T-helper 2 cell treated with Interferon-gamma antibody and Interleukin-4, amounts not matched to agents 5 μg/mL and 100 μg/mL, for 36 hours (primary cell): ENCODE measurements around the gene ATG9A.
A peak's percentile ranks its signal among the peaks of the same experiment; 100 is the strongest.

Experiments used
- DNase-seq: peaks from one replicate; pipeline ENCODE4 v3.0.0; 2021; ENCODE audit warnings: low spot score
- H3K27ac Mint-ChIP-seq: one replicate; pipeline ENCODE4 v1.8.0; 2021; ENCODE audit warnings: mild to moderate bottlenecking, mixed read lengths
- H3K27me3 Mint-ChIP-seq: one replicate; pipeline ENCODE4 v1.8.0; 2021; ENCODE audit warnings: low read depth, mixed read lengths
- H3K36me3 Mint-ChIP-seq: one replicate; pipeline ENCODE4 v1.8.0; 2021; ENCODE audit warnings: low read depth, mixed read lengths
- H3K4me1 Mint-ChIP-seq: one replicate; pipeline ENCODE4 v1.8.0; 2021; ENCODE audit warnings: low read depth, mixed read lengths
- H3K4me3 Mint-ChIP-seq: one replicate; pipeline ENCODE4 v1.8.0; 2022; ENCODE audit warnings: mild to moderate bottlenecking, moderate library complexity, mixed read lengths
- H3K9me3 Mint-ChIP-seq: one replicate; pipeline ENCODE4 v1.8.0; 2021; ENCODE audit warnings: mixed read lengths

The ATG9A gene, protein sequence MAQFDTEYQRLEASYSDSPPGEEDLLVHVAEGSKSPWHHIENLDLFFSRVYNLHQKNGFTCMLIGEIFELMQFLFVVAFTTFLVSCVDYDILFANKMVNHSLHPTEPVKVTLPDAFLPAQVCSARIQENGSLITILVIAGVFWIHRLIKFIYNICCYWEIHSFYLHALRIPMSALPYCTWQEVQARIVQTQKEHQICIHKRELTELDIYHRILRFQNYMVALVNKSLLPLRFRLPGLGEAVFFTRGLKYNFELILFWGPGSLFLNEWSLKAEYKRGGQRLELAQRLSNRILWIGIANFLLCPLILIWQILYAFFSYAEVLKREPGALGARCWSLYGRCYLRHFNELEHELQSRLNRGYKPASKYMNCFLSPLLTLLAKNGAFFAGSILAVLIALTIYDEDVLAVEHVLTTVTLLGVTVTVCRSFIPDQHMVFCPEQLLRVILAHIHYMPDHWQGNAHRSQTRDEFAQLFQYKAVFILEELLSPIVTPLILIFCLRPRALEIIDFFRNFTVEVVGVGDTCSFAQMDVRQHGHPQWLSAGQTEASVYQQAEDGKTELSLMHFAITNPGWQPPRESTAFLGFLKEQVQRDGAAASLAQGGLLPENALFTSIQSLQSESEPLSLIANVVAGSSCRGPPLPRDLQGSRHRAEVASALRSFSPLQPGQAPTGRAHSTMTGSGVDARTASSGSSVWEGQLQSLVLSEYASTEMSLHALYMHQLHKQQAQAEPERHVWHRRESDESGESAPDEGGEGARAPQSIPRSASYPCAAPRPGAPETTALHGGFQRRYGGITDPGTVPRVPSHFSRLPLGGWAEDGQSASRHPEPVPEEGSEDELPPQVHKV

DNA sequence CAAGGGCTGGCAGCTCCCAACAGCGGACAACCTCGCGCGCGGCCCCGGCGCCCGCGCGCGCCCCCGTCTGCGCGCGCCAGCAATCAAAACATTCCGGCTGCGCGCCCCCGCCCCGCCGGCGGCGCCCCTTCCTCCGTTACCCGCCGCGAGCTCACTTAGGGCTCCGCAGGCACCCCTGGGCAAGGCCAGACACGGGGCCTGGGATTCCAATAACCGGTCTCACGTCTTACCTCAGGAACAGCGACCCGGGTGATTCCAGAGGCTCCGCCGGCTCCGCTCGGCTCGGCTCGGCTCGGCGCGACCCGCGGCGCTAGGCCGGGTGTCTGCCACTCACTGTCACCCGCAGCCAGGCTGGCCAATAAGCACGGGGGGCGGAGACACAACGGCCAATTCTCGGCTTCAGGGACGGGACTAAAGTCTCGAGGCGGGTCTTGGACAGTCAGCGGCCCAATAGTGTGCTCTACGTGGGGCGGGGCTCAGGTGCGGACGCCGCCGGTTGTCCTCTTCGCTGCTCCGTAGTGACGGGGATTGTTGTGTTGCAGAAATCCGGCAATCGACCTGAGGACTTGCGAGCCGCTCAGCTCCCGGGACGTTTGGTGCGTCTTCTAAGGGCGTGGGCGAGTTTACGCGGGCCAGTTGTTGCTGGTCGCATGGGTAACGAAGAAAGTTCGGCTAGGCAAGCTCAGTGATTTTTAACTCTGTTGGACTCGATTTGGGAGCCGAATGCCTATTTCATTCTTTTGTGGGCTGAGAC is at the start of gene ATG9A, which contains the start of gene ANKZF1:
ATG9A (minus strand) TSS at position 332 of the 754 bp plus-strand sequence. CDS start 1,612 bp downstream, outside the sequence.
ANKZF1 (plus strand) TSS at position 502 of the 754 bp plus-strand sequence. CDS start 452 bp downstream, outside the sequence.
- peak; percentile 99 for DNase-seq
- H3K4me3 Mint-ChIP-seq, result peak within 1 kb of the TSS; percentile 92
- H3K4me1 Mint-ChIP-seq, result peaks cover 37% of the 10 kb centered on the region
- H3K9me3 Mint-ChIP-seq, result no peaks in the 10 kb centered on the region
- peaks cover 57% of the 10 kb centered on the region for H3K36me3 Mint-ChIP-seq
- no peaks in the 10 kb centered on the region for H3K27me3 Mint-ChIP-seq
- H3K27ac Mint-ChIP-seq, result peak within 1 kb of the TSS; percentile 95

- H3K36me3 Mint-ChIP-seq, result peaks cover 10% of the 10 kb centered on the region
- H3K4me1 Mint-ChIP-seq, result peaks cover 29% of the 10 kb centered on the region
- peak overlapping the region; percentile 96 for H3K27ac Mint-ChIP-seq
- no peaks in the 10 kb centered on the region for H3K9me3 Mint-ChIP-seq
- H3K27me3 Mint-ChIP-seq, result no peaks in the 10 kb centered on the region
- peak overlapping the region; percentile 91 for H3K4me3 Mint-ChIP-seq
- no peak for DNase-seq
These were observed 49.3 kb upstream of the ATG9A start for GRCh38 chr2:219278655-219279150.

- H3K4me3 Mint-ChIP-seq, result peak overlapping the region; percentile 77
- no peaks in the 10 kb centered on the region for H3K27me3 Mint-ChIP-seq
- peaks cover 4% of the 10 kb centered on the region for H3K36me3 Mint-ChIP-seq
- H3K4me1 Mint-ChIP-seq, result peaks cover 29% of the 10 kb centered on the region
- peak; percentile 74 for DNase-seq
- no peaks in the 10 kb centered on the region for H3K9me3 Mint-ChIP-seq
- H3K27ac Mint-ChIP-seq, result peak overlapping the region; percentile 81
These were observed 48.5 kb upstream of the ATG9A start for GRCh38 chr2:219277703-219278654.

- no peaks in the 10 kb centered on the region for H3K9me3 Mint-ChIP-seq
- H3K4me1 Mint-ChIP-seq, result peaks cover 19% of the 10 kb centered on the region
- no peaks in the 10 kb centered on the region for H3K36me3 Mint-ChIP-seq
- peaks cover 7% of the 10 kb centered on the region for H3K27me3 Mint-ChIP-seq
- no peak overlapping the region for H3K27ac Mint-ChIP-seq
- DNase-seq, result no peak
- no peak overlapping the region for H3K4me3 Mint-ChIP-seq
These were observed 45.0 kb upstream of the ATG9A start for GRCh38 chr2:219274361-219274921.

- no peaks in the 10 kb centered on the region for H3K36me3 Mint-ChIP-seq
- DNase-seq, result no peak
- H3K27me3 Mint-ChIP-seq, result peaks cover 10% of the 10 kb centered on the region
- H3K4me1 Mint-ChIP-seq, result peaks cover 18% of the 10 kb centered on the region
- no peaks in the 10 kb centered on the region for H3K9me3 Mint-ChIP-seq
- H3K4me3 Mint-ChIP-seq, result no peak overlapping the region
- H3K27ac Mint-ChIP-seq, result no peak overlapping the region
These were observed 44.5 kb upstream of the ATG9A start for GRCh38 chr2:219273937-219274336.

- Mint-ChIP-seq H3K9me3 (no peaks in the 10 kb centered on the region), H3K27ac (no peak overlapping the region), H3K36me3 (no peaks in the 10 kb centered on the region), H3K4me3 (no peak overlapping the region), H3K4me1 (peaks cover 8% of the 10 kb centered on the region), H3K27me3 (peaks cover 10% of the 10 kb centered on the region)
- DNase-seq, result no peak
These were observed 43.6 kb upstream of the ATG9A start for GRCh38 chr2:219272995-219273394.

DNA sequence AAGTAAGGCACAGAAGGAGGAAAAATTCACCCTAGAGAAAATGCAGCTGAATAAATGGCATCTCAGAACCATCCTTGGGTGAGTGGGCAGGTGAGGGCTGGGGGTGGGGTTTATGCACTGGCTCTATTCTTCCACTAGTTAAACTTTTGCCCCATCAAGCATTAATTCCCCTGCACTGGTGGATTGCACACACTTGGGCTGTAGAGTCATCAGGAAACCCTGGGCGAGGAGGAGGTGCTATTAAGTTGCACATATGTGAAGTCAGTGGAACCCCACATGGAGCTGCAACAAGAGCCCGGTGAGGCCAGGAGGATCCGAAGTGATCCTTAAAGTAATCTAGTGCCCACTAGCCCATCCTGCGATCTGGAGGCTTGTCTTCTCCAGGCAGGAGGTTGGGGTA is 42.9 kb upstream of the ATG9A start:
- H3K4me1 Mint-ChIP-seq, result peaks cover 2% of the 10 kb centered on the region
- H3K4me3 Mint-ChIP-seq, result no peak overlapping the region
- H3K36me3 Mint-ChIP-seq, result no peaks in the 10 kb centered on the region
- no peak for DNase-seq
- no peaks in the 10 kb centered on the region for H3K9me3 Mint-ChIP-seq
- peaks cover 10% of the 10 kb centered on the region for H3K27me3 Mint-ChIP-seq
- no peak overlapping the region for H3K27ac Mint-ChIP-seq

GRCh38 chr2:219271021-219271420 is 41.6 kb upstream of the ATG9A start:
- H3K27me3 Mint-ChIP-seq, result peaks cover 10% of the 10 kb centered on the region

GRCh38 chr2:219270055-219270372 is 40.6 kb upstream of the ATG9A start:
- no peak overlapping the region for H3K4me3 Mint-ChIP-seq
- H3K4me1 Mint-ChIP-seq, result no peaks in the 10 kb centered on the region
- no peak for DNase-seq
- no peaks in the 10 kb centered on the region for H3K9me3 Mint-ChIP-seq
- H3K36me3 Mint-ChIP-seq, result no peaks in the 10 kb centered on the region
- H3K27ac Mint-ChIP-seq, result no peak overlapping the region
- H3K27me3 Mint-ChIP-seq, result peaks cover 10% of the 10 kb centered on the region

More at GRCh38 chr2:219271021-219271420, 41.6 kb upstream of the ATG9A start:
- H3K36me3 Mint-ChIP-seq, result no peaks in the 10 kb centered on the region
- no peak overlapping the region for H3K27ac Mint-ChIP-seq
- H3K4me3 Mint-ChIP-seq, result no peak overlapping the region
- no peak for DNase-seq
- no peaks in the 10 kb centered on the region for H3K4me1 Mint-ChIP-seq
- H3K9me3 Mint-ChIP-seq, result no peaks in the 10 kb centered on the region

GRCh38 chr2:219269362-219270054 is 40.1 kb upstream of the ATG9A start:
- Mint-ChIP-seq H3K4me3 (no peak overlapping the region), H3K36me3 (no peaks in the 10 kb centered on the region), H3K27me3 (peaks cover 10% of the 10 kb centered on the region), H3K4me1 (no peaks in the 10 kb centered on the region), H3K27ac (no peak overlapping the region), H3K9me3 (no peaks in the 10 kb centered on the region)
- DNase-seq, result no peak

DNA sequence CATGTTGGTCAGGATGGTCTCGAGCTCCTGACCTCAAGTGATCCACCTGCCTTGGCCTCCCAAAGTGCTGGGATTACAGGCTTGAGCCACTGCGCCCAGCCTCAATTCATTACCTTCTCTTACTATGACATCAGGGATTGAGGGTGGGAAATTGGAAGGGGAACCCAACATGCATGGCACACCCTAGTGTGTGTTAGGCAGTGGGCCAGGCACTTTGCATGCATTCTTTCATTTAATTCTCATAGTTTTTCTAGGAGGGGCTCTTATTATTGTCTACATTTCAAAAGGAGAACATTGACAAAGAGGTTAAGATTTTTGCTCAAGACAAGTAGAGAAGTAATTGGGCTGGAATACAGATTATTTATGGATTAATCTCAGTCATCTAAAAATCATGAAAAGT is 38.9 kb upstream of the ATG9A start:
- no peak overlapping the region for H3K4me3 Mint-ChIP-seq
- H3K27ac Mint-ChIP-seq, result no peak overlapping the region

DNA sequence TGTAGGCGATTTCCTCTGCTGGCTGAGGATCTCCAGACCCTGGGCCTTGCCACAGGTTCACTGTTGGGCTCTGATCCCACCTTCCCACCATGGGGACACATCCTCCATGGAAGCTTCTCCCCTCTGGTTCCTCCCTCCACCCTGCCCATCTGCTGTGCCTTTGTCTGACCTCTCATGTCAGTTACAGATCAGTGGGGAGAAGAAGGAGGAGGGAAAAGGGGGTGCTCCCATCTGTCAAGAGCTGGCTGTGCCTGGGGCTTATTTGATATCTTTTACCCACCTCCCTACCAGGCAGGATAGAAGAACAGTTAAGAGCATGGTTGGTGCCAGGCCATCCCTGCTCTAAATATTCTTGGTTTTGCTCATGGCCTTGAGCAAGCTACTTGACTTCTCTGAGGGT is 37.5 kb upstream of the ATG9A start:
- H3K4me3 Mint-ChIP-seq, result no peak overlapping the region
- H3K9me3 Mint-ChIP-seq, result no peaks in the 10 kb centered on the region

More for the DNA sequence above, 38.9 kb upstream of the ATG9A start:
- H3K9me3 Mint-ChIP-seq, result no peaks in the 10 kb centered on the region
- H3K36me3 Mint-ChIP-seq, result no peaks in the 10 kb centered on the region
- H3K4me1 Mint-ChIP-seq, result no peaks in the 10 kb centered on the region
- DNase-seq, result no peak
- peaks cover 10% of the 10 kb centered on the region for H3K27me3 Mint-ChIP-seq

More for the DNA sequence above, 37.5 kb upstream of the ATG9A start:
- Mint-ChIP-seq H3K36me3 (no peaks in the 10 kb centered on the region), H3K27ac (no peak overlapping the region), H3K4me1 (no peaks in the 10 kb centered on the region), H3K27me3 (peaks cover 5% of the 10 kb centered on the region)
- DNase-seq, result no peak
